8988T (cell line): ENCODE measurements around the gene BLOC1S3.
"Not testable (repeated sequence)": the region's sequence is repeated elsewhere in the genome, so short reads cannot be mapped to it uniquely, and the experiment has no call there.

Experiments
- DNase-seq: peaks from one replicate; pipeline ENCODE4 v3.0.0; 2011

Gene BLOC1S3

DNA sequence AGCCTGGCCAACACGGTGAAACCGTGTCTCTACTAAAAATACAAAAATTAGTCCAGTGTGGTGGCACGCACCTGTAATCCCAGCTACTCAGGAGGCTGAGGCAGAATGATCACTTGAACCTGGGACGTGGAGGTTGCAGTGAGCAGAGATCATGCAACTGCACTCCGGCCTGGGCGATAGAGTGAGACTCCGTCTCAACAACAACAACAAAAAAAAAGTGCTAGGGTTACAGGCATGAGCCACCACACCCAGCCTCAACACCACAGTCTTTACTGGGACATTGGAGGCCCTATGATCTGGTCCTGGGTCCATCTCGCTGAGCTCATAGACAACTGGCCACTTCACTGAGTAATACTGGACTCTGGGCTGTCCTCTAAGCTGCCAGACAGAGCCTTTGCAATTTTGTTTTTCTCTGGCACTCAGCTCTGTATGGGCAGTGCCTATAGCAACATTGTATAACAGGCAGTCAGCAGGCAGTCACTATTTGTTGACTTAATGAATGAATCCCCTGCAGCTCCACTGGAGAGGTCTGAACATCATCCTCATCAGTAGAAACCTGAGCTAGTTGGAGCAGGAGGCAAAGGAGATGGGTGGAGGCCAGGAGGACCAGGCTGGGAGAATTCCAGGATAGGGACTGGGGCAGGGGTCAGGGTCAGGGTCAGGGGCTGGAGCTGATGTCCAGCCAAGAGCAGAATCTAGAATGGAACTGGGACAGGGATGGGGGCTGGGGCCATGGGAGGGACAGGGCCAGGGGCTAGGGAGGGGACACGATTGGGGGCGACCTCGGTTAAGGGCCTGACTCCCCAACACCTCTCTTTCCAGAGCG lies 8.1 kb downstream of the BLOC1S3 start:
- no peak for DNase-seq

DNA sequence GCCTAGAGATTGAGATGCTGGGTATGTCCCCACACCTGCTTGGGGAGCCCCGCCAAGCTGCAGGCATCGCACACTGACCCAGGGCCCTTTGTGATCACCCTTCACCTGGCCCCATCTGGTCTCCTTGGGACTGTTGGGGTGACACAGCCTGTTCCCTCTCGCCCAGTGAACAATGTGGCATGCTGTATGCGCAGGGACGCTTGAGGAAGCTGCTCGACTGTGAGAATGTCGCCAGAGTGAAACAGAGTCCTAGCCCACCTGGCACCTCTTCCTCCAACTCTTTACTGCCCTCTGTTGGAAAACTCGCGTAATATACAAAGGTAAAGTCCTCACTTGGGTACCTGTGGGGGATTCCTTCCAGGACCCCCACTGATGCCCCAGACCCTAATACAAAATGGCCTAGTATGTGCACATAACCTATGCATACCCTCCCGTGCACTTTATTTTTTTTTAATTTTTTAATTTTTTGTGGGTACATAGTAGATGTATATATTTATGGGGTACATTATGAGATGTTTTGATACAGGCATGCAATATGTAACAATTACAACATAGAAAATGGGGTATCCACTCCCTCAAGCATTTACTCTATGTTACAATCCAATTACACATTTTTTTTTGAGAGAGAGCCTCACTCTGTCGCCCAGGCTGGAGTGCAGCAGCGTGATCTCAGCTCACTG lies 9.0 kb downstream of the BLOC1S3 start:
- DNase-seq = no peak

DNA sequence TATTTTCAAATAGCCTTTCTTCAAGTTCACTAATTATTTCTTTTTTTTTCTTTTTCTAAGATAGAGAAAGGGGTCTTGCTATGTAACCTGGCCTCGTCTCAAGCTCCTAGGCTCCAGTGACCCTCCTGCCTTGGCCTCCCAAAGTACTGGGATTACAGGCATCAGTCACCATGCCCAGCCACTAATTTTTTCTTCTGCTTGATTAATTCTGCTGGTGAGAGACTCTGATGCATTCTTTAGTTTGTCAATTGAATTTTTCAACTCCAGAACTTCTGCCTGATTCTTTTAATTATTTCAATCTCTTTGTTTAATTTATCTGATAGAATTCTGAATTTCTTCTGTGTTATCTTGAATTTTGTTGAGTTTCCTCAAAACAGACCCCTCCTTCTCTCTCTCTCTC lies 11.4 kb downstream of the BLOC1S3 start:
- no peak for DNase-seq

DNA sequence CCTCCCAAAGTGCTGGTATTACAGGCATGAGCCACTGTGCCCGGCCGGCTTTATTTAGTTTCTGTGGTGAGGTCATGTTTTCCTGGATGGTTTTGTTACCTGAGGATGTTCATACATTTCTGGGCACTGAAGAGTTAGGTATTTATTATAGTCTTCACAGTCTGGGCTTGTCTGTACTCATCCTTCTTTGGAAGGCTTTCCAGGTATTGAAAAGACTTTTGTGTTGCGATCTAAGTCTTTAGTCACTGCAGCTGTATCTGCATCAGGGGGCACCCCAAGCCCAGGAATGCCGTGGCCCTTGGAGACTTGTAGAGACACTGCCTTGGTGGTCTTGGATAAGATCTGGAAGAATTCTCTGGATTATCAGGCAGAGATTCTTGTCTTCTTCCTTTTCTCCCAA lies 12.8 kb downstream of the BLOC1S3 start:
- no peak for DNase-seq

DNA sequence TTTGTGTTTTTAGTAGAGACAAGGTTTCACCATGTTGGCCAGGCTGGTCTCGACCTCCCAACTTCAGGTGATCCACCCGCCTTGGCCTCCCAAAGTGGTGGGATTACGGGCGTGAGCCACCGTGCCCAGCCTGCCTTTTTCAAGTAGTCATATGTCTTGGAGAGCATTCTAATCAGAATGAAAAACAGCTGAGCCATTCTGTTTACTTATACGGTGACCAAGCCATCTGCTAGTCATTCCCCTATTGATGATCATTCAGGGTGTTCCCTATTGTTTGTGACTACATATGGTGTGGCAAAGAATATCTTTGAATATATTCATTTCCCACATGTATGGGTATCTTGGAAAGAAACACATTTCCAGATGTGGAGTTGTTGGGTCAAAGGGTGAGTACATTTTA lies 17.2 kb downstream of the BLOC1S3 start:
- no peak for DNase-seq

DNA sequence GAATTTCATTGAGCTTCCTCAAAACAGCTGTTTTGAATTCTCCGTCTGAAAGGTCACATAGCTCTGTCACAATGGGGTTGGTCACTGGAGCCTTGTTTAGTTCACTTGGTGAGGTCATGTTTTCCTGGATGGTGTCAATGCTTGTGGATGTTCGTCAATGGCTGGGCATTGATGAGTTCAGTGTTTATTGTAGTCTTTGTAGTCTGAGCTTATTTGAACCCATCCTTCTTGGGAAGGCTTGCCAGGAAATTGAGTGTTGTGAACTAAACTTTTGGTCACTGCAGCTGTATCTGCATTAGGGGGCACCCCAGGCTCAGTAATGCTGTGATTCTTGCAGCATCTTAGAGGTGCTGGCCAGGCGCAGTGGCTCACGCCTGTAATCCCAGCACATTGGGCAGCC lies 22.0 kb downstream of the BLOC1S3 start:
- no peak for DNase-seq

DNA sequence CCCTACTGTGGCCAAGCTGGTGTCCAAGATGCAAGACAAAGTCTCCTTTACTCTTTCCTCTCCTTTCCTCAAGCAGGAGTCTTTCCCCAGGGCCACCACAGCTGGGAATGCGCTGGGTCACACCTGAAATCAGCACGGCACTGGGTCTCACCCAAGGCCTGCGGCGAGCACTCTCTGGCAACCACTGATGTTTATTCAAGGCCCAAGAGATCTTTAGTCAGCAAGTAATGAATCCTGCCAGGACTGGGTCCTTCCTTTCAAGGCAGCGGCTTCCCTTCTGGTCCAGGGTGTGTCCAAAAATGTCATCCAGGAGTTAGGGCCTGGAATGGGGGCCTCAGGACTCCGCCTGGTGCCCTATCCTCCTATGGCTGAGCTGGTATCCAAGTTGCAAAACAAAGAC lies 24.1 kb downstream of the BLOC1S3 start:
- DNase-seq = no peak

DNA sequence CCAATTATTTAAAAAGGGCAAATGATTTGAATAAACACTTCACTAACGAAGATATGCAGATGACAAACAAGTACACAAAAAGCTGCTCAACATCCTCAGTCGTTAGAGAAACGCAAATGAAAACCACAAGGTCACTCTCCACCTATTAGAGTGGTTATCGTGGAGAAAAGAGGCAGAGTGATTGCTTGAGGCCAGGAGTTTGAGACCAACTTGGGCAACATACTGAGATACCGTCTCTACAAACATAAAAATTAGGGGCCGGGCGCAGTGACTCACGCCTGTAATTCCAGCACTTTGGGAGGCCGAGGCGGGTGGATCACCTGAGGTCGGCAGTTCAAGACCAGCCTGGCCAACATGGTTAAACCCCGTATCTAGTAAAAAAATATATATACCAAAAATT lies 27.2 kb downstream of the BLOC1S3 start:
- no peak for DNase-seq

DNA sequence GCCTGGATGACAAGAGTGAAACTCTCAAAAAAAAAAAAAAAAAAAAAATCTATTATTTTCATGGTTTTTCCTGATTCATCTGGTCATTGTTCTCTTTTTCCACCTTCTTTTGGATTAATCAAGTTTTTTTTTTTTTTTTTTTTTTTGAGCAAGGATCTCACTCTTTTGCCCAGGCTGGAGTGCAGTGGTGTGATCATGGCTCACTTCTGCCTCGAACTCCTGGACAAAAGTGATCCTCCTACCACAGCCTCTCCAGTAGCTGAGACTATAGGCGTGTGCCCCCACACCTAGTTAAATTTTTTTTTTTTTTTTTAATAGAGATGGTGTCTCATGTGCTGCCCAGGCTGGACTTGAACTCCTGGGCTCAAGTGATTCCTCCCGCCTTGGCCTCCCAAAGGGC lies 27.7 kb downstream of the BLOC1S3 start:
- DNase-seq = no peak

DNA sequence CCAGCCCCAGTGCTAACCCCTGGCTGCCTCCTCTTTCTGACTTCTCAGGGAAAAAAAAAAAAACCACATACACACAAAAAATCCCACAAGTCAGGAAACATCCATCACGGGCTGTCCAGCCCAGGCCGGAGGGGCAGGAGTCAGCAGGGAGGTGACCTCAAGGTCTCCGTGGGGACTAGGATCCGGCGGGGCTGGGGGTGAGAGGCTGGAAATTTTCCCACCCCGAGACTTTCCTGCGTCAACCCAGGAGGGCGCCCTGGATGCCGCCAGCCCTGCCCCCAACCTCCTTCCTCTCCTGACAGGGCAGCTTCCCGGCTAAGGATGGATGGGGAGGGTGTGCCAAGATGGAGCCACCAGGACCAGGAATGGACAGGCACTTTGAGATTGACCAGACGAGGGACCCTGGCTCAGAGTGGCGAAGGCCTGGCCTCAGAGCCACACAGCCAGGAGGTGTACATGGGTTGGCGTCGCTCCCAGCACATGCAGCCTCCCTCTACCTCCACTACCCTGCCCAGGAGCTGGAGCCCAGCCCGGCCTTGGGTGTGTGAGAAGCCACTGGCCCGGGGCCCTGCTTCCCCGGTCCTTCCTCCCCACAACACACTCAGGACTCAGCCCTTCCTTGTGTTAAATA lies 33.3 kb downstream of the BLOC1S3 start:
- no peak for DNase-seq

DNA sequence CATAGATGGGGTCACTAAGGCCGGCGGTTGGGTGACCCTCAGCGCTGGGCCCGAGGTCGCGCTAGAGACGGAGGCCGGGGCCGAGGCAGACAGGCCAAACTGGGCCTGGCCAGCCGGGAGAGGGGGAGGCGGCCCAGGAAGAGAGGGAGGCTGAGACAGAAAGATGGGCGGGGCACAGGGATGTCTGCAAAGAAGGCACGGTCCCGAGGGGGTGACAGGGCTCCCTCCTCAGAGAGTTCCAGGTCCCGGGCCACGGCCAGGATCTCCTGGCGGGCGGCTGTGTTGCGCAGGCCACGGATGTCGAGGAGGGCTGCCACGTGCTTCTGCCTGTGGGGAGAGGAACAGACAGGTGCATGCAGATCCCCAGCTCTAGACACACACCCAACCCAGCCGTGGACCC lies 34.4 kb downstream of the BLOC1S3 start:
- no peak for DNase-seq

DNA sequence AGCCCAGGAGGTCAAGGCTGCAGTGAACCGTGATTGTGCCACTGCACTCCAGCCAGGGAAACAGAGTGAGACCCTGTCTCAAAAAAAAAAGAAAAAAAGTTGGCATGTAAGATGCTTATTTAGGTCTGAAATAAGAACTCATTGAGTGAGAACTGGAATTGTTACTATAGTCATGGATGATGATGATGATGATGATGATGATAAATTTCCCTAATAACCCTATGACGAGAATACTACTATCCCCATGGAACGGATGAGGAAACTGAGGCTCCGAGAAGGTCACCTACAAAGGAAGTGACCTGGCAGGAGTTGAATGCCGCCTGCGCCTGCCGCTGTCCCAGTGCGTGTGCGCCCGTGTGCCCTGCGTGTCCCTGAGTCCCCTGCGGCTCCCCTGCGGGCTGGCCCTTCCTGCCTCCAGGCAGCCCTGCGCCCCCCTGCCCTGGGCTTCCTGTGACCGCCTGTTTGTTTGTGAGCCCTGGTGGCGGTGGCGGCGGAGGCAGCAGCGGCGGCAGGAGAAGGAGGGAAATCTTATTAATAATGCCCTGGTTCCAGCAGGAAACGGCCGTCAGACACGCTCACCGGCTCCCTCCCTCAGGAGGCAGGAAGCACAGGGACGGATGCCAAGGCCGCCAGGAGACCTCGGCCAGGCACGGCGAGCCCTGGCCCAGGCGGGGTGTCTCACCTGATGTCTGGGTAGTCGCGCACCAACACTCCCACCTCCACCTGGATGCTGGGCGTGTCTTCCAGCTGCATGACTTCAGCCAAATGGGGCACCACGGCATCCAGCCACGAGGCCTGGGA lies 37.0 kb downstream of the BLOC1S3 start:
- no peak for DNase-seq

DNA sequence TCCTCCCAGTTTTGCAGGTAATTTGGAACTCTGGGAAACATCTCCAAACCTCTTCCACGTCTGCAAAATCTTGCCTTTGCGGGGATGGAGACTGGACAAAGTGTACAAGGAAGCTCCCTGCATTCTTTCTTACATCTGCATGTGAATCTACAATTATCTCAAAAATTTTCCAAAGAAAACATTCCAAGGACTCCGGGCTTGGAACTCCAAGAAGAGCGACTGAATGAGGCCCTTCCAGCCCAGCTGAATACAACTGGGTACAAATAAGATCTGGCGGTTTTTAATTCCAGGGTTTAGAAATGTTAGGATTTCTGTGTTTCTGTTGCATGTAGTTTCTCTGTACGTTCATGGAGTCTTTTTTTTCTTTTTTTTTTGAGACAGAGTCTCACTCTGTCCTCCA lies 38.1 kb downstream of the BLOC1S3 start:
- no peak for DNase-seq

DNA sequence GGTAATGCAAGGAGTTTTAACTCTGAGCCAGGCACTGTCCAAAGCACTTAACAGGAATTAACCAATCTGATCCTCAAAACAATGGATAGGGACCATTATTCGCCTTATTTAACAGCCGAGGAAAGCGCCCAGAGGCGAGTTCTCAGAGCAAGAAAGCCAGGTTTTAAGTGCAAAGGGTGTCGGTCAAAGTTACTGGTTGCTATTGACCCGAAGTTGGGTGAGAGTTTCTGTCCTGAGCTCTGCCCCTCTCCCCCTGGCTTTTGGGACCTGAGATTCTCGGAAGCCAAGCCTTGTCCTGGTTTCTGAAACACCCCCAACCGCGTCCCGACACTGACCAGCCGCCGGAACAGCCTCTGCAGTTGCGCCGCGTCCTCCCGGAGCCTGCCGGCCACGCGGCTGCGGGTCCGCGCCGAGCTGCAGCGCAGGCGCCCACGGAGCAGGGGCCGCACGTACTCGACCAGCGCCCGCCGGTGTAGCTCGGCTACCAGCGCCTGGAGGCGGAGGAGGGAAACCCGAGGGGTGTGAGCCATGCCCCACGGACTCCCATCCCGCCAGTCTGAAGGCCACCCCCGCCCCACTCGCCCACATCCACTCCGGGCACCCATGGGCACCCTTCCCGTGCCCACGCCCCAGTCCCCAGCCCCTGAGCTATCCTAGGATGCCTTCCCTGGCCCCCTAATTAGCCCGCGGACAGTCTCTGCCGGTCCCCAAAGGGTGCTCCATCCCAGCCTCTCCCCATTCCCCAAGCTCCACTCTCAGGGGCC lies 38.8 kb downstream of the BLOC1S3 start:
- DNase-seq = no peak

DNA sequence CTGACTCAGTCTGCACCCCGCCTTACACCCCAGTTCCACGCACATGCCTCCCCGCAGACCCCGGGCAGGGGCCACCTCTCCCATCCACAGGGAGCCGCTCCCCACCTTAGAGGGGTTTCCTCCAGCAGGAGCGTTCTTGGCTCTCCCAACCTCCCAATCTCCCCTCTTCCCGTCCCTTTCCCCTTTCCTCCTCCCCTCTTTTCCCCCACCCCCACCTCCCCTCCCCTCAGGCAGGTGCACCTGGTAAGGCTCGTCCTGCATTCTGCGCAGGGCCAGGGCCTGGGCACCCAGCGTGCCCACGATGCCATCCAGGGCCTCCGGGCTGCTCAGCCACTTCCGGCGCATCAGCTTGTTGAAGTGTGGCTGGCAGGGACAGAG lies 39.4 kb downstream of the BLOC1S3 start:
- DNase-seq = no peak

DNA sequence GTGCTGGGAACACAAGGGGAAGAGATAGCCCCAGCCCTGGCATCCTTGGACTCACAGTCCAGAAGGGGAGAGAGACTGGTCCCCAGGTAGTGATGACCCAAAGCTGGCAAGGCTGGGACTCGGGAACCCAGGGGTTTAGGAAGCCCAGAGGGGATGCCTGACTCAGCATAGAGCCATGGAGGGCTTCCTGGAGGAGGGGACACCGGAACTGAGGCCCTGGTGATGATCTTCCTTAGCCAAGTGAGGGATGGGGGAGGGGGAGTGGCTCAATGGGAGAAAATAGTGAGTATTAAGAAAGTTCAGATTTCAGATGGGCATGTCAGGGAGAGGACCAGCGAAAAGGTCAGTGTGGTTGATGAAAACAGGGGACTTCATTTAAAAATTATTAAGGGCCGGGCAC lies 39.8 kb downstream of the BLOC1S3 start:
- no peak for DNase-seq

DNA sequence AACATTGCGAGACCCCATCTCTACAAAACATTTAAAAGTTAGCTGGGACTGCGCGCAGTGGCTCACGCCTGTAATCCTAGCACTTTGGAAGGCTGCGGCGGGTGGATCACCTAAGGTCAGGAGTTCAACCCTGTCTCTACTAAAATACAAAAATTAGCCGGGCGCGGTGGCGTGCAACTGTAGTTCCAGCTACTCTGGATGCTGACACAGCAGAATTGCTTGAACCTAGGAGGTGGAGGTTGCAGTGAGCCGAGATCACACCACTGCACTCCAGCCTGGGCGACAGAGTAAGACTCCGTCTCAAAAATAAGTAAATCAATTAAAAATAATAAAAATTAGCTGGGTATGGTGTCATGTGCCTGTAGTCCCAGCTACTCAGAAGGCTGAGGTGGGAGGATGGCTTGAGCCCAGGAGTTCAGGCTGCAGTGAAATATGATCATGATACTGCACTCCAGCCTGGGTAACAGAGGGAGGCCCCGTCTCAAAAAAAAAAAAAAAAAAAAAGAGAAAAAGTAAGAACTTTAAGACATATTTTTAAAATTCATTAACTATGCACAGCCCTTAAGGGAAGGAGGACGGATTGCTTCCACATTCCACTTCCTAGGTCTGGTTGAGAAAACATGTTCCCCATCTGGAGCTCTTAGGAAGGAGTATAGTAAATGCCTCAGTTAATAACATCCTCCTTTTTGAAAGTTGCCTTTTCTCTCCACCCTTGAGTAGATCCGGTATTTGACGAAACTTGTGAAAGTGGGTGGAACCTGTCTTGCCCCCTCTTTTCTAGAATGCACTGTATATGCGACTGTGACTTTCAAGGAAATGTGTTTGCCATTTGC lies 40.5 kb downstream of the BLOC1S3 start:
- no peak for DNase-seq

DNA sequence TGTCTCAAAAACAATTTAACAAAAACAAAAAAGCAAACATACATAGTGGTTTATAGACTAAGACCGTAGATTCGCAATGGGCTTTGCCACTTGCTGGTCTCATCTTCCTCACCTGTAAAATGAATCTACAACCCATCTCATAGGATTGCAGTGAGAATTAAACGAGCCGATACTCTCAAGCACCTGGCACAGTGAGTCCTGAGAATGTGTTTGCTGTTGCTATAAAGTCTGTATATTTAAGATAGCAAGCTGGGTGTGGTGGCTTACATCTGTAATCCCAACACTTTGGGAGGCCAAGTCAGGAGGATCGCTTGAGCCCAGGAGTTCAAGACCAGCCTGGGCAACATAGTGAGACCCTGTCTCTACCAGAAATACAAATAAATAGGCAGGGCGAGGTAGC lies 44.1 kb downstream of the BLOC1S3 start:
- DNase-seq = no peak

DNA sequence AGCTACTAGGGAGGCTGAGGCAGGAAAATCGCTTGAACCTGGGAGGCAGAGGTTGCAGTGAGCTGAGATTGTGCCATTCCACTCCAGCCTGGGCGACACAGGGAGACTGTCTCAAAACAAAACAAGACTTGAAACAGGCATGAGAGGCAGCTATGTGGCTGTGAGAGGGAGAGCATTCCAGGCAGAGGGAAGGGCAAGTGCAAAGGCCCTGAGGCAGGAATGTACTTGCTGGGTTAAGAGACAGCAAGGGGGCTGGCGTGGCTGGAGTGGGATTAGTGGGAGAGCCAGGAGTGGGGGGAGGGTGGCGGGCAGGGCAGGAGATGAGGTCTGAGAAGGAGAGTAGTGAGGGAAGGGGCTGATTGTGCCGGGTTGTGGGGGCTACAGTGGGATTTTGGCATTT lies 45.3 kb downstream of the BLOC1S3 start:
- no peak for DNase-seq

DNA sequence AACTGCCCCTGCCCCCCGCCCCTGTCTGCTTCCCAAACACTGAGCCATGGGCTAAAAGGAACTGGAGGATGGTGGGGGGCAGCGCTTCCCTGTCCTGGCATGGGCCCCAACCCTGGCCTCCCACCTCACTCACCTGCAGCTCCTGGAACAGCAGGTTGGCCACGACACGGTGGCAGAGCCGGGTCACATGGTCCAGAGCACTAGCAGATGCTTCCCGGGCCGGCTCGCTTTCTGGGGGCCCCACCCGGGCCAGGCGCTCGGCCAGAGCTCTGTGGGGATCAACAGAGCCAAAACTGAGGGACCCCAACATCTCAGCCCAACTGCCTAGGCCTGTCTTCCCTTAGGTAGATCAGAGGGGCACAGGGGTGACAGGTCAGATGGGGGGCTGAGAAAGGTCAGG lies 46.1 kb downstream of the BLOC1S3 start:
- no peak for DNase-seq

DNA sequence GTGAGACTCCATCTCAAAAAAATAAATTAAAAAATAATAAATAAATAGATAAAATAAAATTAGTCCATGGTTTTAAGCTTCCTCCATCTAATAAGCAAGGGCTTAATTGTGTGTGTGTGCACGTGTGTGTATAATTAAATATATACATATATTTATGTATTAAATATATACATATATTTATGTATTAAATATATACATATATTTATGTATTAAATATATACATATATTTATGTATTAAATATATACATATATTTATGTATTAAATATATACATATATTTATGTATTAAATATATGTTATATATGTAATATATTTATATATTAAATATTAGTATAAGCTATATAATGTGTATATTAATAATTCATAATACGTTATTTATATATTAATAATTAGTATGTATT lies 50.5 kb downstream of the BLOC1S3 start:
- not testable (repeated sequence) for DNase-seq
